Measurements from ENCODE around the gene HAVCR2. TPM values are rescaled to one million over a fixed set of nuclear protein-coding genes. Genes with fewer than 3 reads are reported as not detected.
"Not testable (repeated sequence)": the region's sequence is repeated elsewhere in the genome, so short reads cannot be mapped to it uniquely, and the experiment has no call there.

HAVCR2 gene
- total RNA-seq, 1 donor from 2014 or later: 45.9 TPM

GRCh38 chr5:157047016-157047415 lies 61.8 kb downstream of the HAVCR2 start:
- intact Hi-C loops (cut with micrococcal nuclease): not testable (repeated sequence)

DNA sequence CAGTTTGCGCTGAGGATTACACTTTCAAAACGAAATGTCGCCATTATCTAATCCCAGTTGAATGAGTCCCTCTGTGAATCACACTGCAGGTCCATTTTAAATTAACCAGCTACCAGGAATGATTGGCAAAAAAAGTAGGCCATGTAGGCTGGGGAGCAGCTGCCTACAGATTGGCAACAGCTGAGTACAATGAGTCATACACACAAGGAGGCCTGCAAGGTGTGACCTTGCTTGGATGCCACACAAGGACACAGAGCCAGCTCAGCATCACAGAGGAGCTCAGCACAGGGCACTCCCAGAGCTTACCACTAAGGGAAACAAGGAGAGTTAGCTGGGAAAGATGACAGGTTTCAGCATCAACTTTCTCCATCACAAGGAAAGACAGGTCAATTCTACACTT lies 62.8 kb downstream of the HAVCR2 start:
- intact Hi-C loops (cut with micrococcal nuclease): no loop called here

GRCh38 chr5:157045601-157046000 lies 63.2 kb downstream of the HAVCR2 start:
- intact Hi-C loops (cut with micrococcal nuclease): no loop called here

GRCh38 chr5:157038568-157039187 lies 70.2 kb downstream of the HAVCR2 start:
- intact Hi-C loops (cut with micrococcal nuclease): no loop called here

Other genes with a start within 250 kb of the HAVCR2 start
- 1.1 and 1.6 TPM in 2 replicates for gene TIMD4, start 145.8 kb downstream of the HAVCR2 start, total RNA-seq
- gene HAVCR1, start 49.9 kb downstream of the HAVCR2 start, total RNA-seq: 1.7 and 2.2 TPM in 2 replicates
- gene MED7, start 33.8 kb upstream of the HAVCR2 start, total RNA-seq: 12.6 and 13.8 TPM in 2 replicates
- gene GARIN3, start 57.2 kb upstream of the HAVCR2 start, total RNA-seq: not detected in 2 replicates
- 184 and 197 TPM in 2 replicates for gene ITK, start 71.8 kb upstream of the HAVCR2 start, total RNA-seq
- 379 and 383 TPM in 2 replicates for gene CYFIP2, start 157.1 kb upstream of the HAVCR2 start, total RNA-seq